Measurements from ENCODE around the gene LHFPL5.

DNA sequence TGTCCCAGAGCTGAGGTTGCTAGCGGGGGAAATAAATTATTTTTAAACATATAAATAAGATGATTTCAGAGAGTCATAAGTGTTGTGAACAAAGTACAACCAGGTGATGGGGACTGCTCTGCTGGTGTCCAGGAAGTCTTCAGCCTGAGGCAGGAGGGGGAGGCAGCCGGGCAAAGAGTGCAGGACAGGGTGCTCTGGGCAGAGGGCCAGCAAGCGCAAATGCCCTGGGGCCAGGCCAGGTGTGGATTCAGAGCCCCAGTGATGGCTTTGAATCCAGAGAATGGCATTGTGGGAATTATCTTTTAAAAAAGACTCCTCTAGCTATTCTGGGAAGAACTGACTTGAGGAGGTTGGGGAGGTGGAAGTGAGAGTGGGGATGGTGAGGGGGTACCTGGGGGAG is 22.7 kb upstream of the LHFPL5 start:
- TF ChIP-seq, protein P1, sequence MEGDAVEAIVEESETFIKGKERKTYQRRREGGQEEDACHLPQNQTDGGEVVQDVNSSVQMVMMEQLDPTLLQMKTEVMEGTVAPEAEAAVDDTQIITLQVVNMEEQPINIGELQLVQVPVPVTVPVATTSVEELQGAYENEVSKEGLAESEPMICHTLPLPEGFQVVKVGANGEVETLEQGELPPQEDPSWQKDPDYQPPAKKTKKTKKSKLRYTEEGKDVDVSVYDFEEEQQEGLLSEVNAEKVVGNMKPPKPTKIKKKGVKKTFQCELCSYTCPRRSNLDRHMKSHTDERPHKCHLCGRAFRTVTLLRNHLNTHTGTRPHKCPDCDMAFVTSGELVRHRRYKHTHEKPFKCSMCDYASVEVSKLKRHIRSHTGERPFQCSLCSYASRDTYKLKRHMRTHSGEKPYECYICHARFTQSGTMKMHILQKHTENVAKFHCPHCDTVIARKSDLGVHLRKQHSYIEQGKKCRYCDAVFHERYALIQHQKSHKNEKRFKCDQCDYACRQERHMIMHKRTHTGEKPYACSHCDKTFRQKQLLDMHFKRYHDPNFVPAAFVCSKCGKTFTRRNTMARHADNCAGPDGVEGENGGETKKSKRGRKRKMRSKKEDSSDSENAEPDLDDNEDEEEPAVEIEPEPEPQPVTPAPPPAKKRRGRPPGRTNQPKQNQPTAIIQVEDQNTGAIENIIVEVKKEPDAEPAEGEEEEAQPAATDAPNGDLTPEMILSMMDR (IDR thresholded peaks at IDR 0.05): no peak
- no peak for TF ChIP-seq POLR2A (IDR thresholded peaks at IDR 0.05)

Measured in heart left ventricle (tissue), 13 donors.